ENCODE measurements around the gene ATG16L2.
A peak's percentile ranks its signal among the peaks of the same experiment; 100 is the strongest.

Gene ATG16L2

DNA sequence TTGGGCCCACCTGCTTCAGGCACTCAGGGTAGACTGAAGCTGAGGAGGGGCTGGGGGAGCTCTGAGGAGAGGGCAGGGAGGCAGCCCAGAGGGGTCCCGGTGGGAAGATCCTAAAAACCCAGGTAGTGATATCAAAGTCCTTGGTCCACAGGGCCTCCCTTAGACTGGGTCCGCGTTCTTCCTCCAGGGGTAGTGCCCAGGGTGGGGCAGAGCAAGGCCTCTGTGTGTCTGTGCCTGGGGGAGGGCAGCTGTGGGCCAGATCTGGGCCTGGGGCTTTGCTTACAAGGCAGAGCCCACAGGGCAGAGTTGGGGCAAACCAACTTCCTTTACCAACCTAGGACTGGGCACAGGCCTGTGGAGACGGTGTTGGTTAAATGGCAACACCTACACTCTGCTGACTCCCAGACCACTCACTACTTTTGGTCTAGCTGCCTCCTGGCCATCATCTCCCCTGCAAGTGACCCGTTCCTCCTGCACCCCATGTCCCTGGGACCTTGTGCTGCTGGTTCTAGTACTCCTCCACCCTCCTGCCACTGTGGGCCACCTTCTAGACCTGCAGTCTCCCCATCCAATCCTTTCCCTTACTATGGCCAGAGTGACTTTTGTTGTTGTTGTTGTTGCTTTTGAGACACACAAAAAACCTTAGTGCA is 15.8 kb downstream of the ATG16L2 start:
- Histone ChIP-seq H3K4me1 (ENCODE audit: insufficient read depth, low read length, severe bottlenecking) (no peaks in the 10 kb centered on the region), H4K20me1 (ENCODE audit: insufficient read depth, low read length) (no peaks in the 10 kb centered on the region), H3K27ac (ENCODE audit: low read depth, low read length, poor library complexity, severe bottlenecking) (no peak overlapping the region), H3K79me2 (ENCODE audit: insufficient read depth, low read length) (no peaks in the 10 kb centered on the region), H3K4me2 (ENCODE audit: low read length) (no peak overlapping the region), H2AFZ (ENCODE audit: low read length) (no peak overlapping the region), H3K36me3 (ENCODE audit: insufficient read depth, low read length) (peaks cover 20% of the 10 kb centered on the region), H3K4me3 (ENCODE audit: low read depth, low read length, poor library complexity, severe bottlenecking) (no peak overlapping the region), H3K27me3 (ENCODE audit: insufficient read depth, low read length) (no peaks in the 10 kb centered on the region), H3K9ac (ENCODE audit: low read length) (no peak overlapping the region), H3K9me3 (ENCODE audit: low read length) (no peaks in the 10 kb centered on the region), H3F3A (ENCODE audit: insufficient read depth, low read length) (no peaks in the 10 kb centered on the region), H3K9me2 (ENCODE audit: low read depth, low read length) (no peaks in the 10 kb centered on the region)
- TF ChIP-seq EZH2 (IDR thresholded peaks at IDR 0.05; ENCODE audit: borderline replicate concordance, low read length): no peak
- TF ChIP-seq CTCF (IDR thresholded peaks at IDR 0.05; ENCODE audit: low read length): no peak

GRCh38 chr11:72831521-72832300 is 17.5 kb downstream of the ATG16L2 start:
- Histone ChIP-seq H3K9me2 (ENCODE audit: low read depth, low read length) (no peaks in the 10 kb centered on the region), H3K4me3 (ENCODE audit: low read depth, low read length, poor library complexity, severe bottlenecking) (no peak overlapping the region), H3K4me2 (ENCODE audit: low read length) (no peak overlapping the region), H3K79me2 (ENCODE audit: insufficient read depth, low read length) (no peaks in the 10 kb centered on the region), H3K27me3 (ENCODE audit: insufficient read depth, low read length) (no peaks in the 10 kb centered on the region), H3K36me3 (ENCODE audit: insufficient read depth, low read length) (peaks cover 27% of the 10 kb centered on the region), H4K20me1 (ENCODE audit: insufficient read depth, low read length) (no peaks in the 10 kb centered on the region), H3K9me3 (ENCODE audit: low read length) (no peaks in the 10 kb centered on the region), H3K4me1 (ENCODE audit: insufficient read depth, low read length, severe bottlenecking) (no peaks in the 10 kb centered on the region), H3F3A (ENCODE audit: insufficient read depth, low read length) (no peaks in the 10 kb centered on the region), H3K9ac (ENCODE audit: low read length) (no peak overlapping the region), H2AFZ (ENCODE audit: low read length) (no peak overlapping the region), H3K27ac (ENCODE audit: low read depth, low read length, poor library complexity, severe bottlenecking) (peak overlapping the region; percentile 38)
- TF ChIP-seq CTCF (IDR thresholded peaks at IDR 0.05; ENCODE audit: low read length) (peak; percentile 95), EZH2 (IDR thresholded peaks at IDR 0.05; ENCODE audit: borderline replicate concordance, low read length) (no peak)

GRCh38 chr11:72832301-72833082 is 18.3 kb downstream of the ATG16L2 start:
- no peak overlapping the region for H2AFZ ChIP-seq (ENCODE audit: low read length)
- H3K4me1 ChIP-seq (ENCODE audit: insufficient read depth, low read length, severe bottlenecking): no peaks in the 10 kb centered on the region
- peak overlapping the region; percentile 38 for H3K27ac ChIP-seq (ENCODE audit: low read depth, low read length, poor library complexity, severe bottlenecking)
- H3K27me3 ChIP-seq (ENCODE audit: insufficient read depth, low read length): no peaks in the 10 kb centered on the region
- no peak overlapping the region for H3K4me3 ChIP-seq (ENCODE audit: low read depth, low read length, poor library complexity, severe bottlenecking)
- no peak for TF ChIP-seq EZH2 (IDR thresholded peaks at IDR 0.05; ENCODE audit: borderline replicate concordance, low read length)
- TF ChIP-seq CTCF (IDR thresholded peaks at IDR 0.05; ENCODE audit: low read length): no peak
- H3K9me2 ChIP-seq (ENCODE audit: low read depth, low read length): no peaks in the 10 kb centered on the region
- no peak overlapping the region for H3K9ac ChIP-seq (ENCODE audit: low read length)
- peaks cover 34% of the 10 kb centered on the region for H3K36me3 ChIP-seq (ENCODE audit: insufficient read depth, low read length)
- no peaks in the 10 kb centered on the region for H4K20me1 ChIP-seq (ENCODE audit: insufficient read depth, low read length)
- H3K79me2 ChIP-seq (ENCODE audit: insufficient read depth, low read length): no peaks in the 10 kb centered on the region
- no peaks in the 10 kb centered on the region for H3K9me3 ChIP-seq (ENCODE audit: low read length)
- no peaks in the 10 kb centered on the region for H3F3A ChIP-seq (ENCODE audit: insufficient read depth, low read length)
- H3K4me2 ChIP-seq (ENCODE audit: low read length): no peak overlapping the region

Data from OCI-LY1 (cell line).